ENCODE measurements around the gene NRDC. TPM values are rescaled to one million over a fixed set of nuclear protein-coding genes. Genes with fewer than 3 reads are reported as not detected.

The NRDC gene
- total RNA-seq, 4 donors from 2014 or later = 92.3 to 141 (median 113) TPM

GRCh38 chr1:51919684-51920083 is 41.2 kb upstream of the NRDC start:
- TF ChIP-seq CTCF (IDR thresholded peaks at IDR 0.05; ENCODE audit: low read depth) = no peak

- TF ChIP-seq CTCF (IDR thresholded peaks at IDR 0.05; ENCODE audit: low read depth) = no peak
Measured at GRCh38 chr1:51916587-51917405, 38.3 kb upstream of the NRDC start.

- TF ChIP-seq CTCF (IDR thresholded peaks at IDR 0.05; ENCODE audit: low read depth) = no peak
Measured at GRCh38 chr1:51915951-51916350, 37.4 kb upstream of the NRDC start.

- no peak for TF ChIP-seq CTCF (IDR thresholded peaks at IDR 0.05; ENCODE audit: low read depth)
Measured at GRCh38 chr1:51912881-51913280, 34.4 kb upstream of the NRDC start.

- no peak for TF ChIP-seq CTCF (IDR thresholded peaks at IDR 0.05; ENCODE audit: low read depth)
Measured at GRCh38 chr1:51910221-51911000, 31.9 kb upstream of the NRDC start.

GRCh38 chr1:51908499-51908898 is 30.0 kb upstream of the NRDC start:
- no peak for TF ChIP-seq CTCF (IDR thresholded peaks at IDR 0.05; ENCODE audit: low read depth)

- TF ChIP-seq CTCF (IDR thresholded peaks at IDR 0.05; ENCODE audit: low read depth) = no peak
Measured at GRCh38 chr1:51907079-51907702, 28.7 kb upstream of the NRDC start.

All from subcutaneous adipose tissue (tissue), 4 donors.